Neural crest cell (in vitro differentiated cells): ENCODE data around the gene NUDT15. TPM values are rescaled to one million over a fixed set of nuclear protein-coding genes. Genes with fewer than 3 reads are reported as not detected.

Experiments
- DNase-seq: peaks from one replicate; pipeline ENCODE4 v3.0.0; 2021; ENCODE audit warnings: low read depth, mixed read lengths, low spot score
- H3K27ac Mint-ChIP-seq: one replicate; pipeline ENCODE4 v1.8.0; 2021; ENCODE audit warnings: mild to moderate bottlenecking, mixed read lengths; ENCODE audit not compliant: unreplicated experiment
- H3K27me3 Mint-ChIP-seq: 2 replicates; pipeline ENCODE4 v1.8.0; 2021; ENCODE audit warnings: low read depth, mild to moderate bottlenecking, mixed read lengths
- H3K36me3 Mint-ChIP-seq: 2 replicates; pipeline ENCODE4 v1.8.0; 2021; ENCODE audit warnings: low read depth, mild to moderate bottlenecking, mixed read lengths
- H3K4me1 Mint-ChIP-seq: 2 replicates; pipeline ENCODE4 v1.8.0; 2021; ENCODE audit warnings: mixed read lengths
- H3K4me3 Mint-ChIP-seq: one replicate; pipeline ENCODE4 v1.8.0; 2021; ENCODE audit warnings: mild to moderate bottlenecking, mixed read lengths
- H3K9me3 Mint-ChIP-seq: 2 replicates; pipeline ENCODE4 v1.8.0; 2021; ENCODE audit warnings: mixed read lengths
- CTCF ChIP-seq: fragments of 200-600 bp; sonication (generic); conservative IDR thresholded peaks from 2 replicates; pipeline ENCODE4 v1.5.0; 2021; ENCODE audit warnings: antibody characterized with exemption, mild to moderate bottlenecking
- total RNA-seq: library from RNA; stranded (reverse); gene quantifications from 2 replicates; pipeline ENCODE4 v1.2.1, GENCODE V29; 2021

Gene NUDT15
- total RNA-seq, 1 donor from 2014 or later: 35.1 TPM

GRCh38 chr13:48066310-48066989 lies 28.9 kb downstream of the NUDT15 start:
- TF ChIP-seq CTCF: no peak
- Mint-ChIP-seq H3K27me3 (no peaks in the 10 kb centered on the region), H3K36me3 (peaks cover 52% of the 10 kb centered on the region), H3K27ac (peak overlapping the region; percentile 50), H3K4me1 (no peaks in the 10 kb centered on the region), H3K9me3 (peaks cover 16% of the 10 kb centered on the region), H3K4me3 (no peak overlapping the region)
- no peak for DNase-seq

GRCh38 chr13:48068036-48068435 lies 30.5 kb downstream of the NUDT15 start:
- H3K27me3 Mint-ChIP-seq: no peaks in the 10 kb centered on the region
- H3K27ac Mint-ChIP-seq: no peak overlapping the region
- DNase-seq: no peak
- peaks cover 67% of the 10 kb centered on the region for H3K36me3 Mint-ChIP-seq
- TF ChIP-seq CTCF: peak; percentile 25
- H3K4me1 Mint-ChIP-seq: no peaks in the 10 kb centered on the region
- H3K9me3 Mint-ChIP-seq: peaks cover 20% of the 10 kb centered on the region
- H3K4me3 Mint-ChIP-seq: no peak overlapping the region

- Mint-ChIP-seq H3K9me3 (peaks cover 21% of the 10 kb centered on the region), H3K36me3 (peaks cover 74% of the 10 kb centered on the region), H3K4me1 (no peaks in the 10 kb centered on the region), H3K4me3 (no peak overlapping the region), H3K27ac (no peak overlapping the region), H3K27me3 (no peaks in the 10 kb centered on the region)
- DNase-seq: no peak
- TF ChIP-seq CTCF: no peak
These were observed 31.4 kb downstream of the NUDT15 start for GRCh38 chr13:48068952-48069351.

GRCh38 chr13:48069573-48069972 lies 32.0 kb downstream of the NUDT15 start:
- H3K4me3 Mint-ChIP-seq: no peak overlapping the region
- no peak for TF ChIP-seq CTCF
- peaks cover 21% of the 10 kb centered on the region for H3K9me3 Mint-ChIP-seq
- no peak overlapping the region for H3K27ac Mint-ChIP-seq
- no peaks in the 10 kb centered on the region for H3K27me3 Mint-ChIP-seq
- H3K36me3 Mint-ChIP-seq: peaks cover 80% of the 10 kb centered on the region
- H3K4me1 Mint-ChIP-seq: no peaks in the 10 kb centered on the region
- DNase-seq: no peak

- no peaks in the 10 kb centered on the region for H3K4me1 Mint-ChIP-seq
- no peak for TF ChIP-seq CTCF
- H3K36me3 Mint-ChIP-seq: peaks cover 87% of the 10 kb centered on the region
- peaks cover 21% of the 10 kb centered on the region for H3K9me3 Mint-ChIP-seq
- H3K4me3 Mint-ChIP-seq: no peak overlapping the region
- H3K27ac Mint-ChIP-seq: no peak overlapping the region
- H3K27me3 Mint-ChIP-seq: no peaks in the 10 kb centered on the region
- DNase-seq: no peak
These were observed 33.4 kb downstream of the NUDT15 start for GRCh38 chr13:48070942-48071341.
